ENCODE data around the gene MT3.

The MT3 gene

GRCh38 chr16:56561126-56561525, 28.2 kb upstream of the MT3 start:
- in situ Hi-C loops (cut with HindIII; ENCODE audit: low sequenced_read_pairs), result no loop called here
- no peak overlapping the region for H3K4me3 ChIP-seq (ENCODE audit: low read depth, low read length)
- no peak for DNase-seq (ENCODE audit: low read depth)
- TF ChIP-seq, protein P1, sequence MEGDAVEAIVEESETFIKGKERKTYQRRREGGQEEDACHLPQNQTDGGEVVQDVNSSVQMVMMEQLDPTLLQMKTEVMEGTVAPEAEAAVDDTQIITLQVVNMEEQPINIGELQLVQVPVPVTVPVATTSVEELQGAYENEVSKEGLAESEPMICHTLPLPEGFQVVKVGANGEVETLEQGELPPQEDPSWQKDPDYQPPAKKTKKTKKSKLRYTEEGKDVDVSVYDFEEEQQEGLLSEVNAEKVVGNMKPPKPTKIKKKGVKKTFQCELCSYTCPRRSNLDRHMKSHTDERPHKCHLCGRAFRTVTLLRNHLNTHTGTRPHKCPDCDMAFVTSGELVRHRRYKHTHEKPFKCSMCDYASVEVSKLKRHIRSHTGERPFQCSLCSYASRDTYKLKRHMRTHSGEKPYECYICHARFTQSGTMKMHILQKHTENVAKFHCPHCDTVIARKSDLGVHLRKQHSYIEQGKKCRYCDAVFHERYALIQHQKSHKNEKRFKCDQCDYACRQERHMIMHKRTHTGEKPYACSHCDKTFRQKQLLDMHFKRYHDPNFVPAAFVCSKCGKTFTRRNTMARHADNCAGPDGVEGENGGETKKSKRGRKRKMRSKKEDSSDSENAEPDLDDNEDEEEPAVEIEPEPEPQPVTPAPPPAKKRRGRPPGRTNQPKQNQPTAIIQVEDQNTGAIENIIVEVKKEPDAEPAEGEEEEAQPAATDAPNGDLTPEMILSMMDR (IDR thresholded peaks at IDR 0.05; ENCODE audit: low read depth, low read length, missing control alignments), result no peak

DNA sequence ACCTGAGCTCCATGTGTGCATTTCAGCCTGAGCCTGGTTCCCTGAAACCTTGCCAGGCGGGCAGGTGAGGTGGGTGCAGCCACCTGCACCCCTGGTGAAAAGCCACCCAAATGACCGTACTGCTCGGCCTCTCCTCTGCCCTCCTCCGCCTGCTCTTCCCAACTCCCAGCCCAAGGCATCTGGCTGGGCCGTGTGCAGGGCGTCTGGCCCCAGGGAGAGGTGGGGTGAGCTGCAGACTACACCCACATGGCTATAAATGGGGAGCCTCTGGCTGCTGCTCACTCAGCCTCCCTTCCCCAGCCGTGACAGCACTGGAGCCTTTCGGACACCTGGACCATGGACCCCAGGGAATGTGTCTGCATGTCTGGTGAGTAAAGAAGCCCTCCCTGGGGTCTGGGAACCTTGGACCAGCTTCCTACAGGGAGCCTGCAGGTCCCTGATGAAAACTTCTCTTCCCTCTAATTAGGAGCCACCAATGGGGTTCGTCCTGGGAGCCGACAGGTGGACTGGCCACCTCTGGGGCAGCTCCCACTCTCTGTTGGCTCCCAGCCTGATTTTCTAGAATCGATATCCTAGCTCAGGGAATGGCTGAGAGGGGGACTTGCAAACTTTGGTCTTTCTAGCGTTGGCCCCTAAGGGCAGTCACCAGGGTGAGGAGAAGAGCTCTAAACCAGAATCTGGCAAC, 24.4 kb upstream of the MT3 start, which contains the start of gene MT4:
Gene MT4, plus strand, starts transcription at position 281 of the 685 bp plus-strand sequence. Its CDS starts 56 bp downstream, at position 337.
- no peak within 1 kb of the TSS for H3K4me3 ChIP-seq (ENCODE audit: low read depth, low read length)
- in situ Hi-C loops (cut with HindIII; ENCODE audit: low sequenced_read_pairs), result no loop called here
- DNase-seq (ENCODE audit: low read depth), result no peak
- TF ChIP-seq, protein P1 (IDR thresholded peaks at IDR 0.05; ENCODE audit: low read depth, low read length, missing control alignments), result no peak

DNA sequence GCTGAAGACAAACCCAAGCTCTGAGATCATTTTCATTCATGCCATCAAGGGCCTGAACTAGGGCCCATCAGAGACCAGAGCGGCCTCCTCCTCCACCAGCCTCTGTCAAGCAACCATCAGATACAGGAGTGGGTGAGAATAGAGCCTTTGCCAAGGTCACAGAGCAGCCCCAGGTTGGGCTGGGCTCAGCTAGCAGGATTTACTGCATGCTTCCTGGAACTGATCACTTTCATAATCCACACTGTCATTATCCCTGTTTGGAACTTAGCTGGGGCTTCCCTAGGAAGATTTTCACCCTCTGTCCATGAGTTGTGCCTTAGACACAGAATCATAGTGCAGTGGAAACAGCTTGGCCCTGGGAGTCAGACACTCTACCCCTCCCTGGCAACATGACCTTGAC, 19.4 kb upstream of the MT3 start:
- in situ Hi-C loops (cut with HindIII; ENCODE audit: low sequenced_read_pairs), result no loop called here
- H3K4me3 ChIP-seq (ENCODE audit: low read depth, low read length), result no peak overlapping the region
- TF ChIP-seq, protein P1 (IDR thresholded peaks at IDR 0.05; ENCODE audit: low read depth, low read length, missing control alignments), result no peak
- no peak for DNase-seq (ENCODE audit: low read depth)

- no peak overlapping the region for H3K4me3 ChIP-seq (ENCODE audit: low read depth, low read length)
- TF ChIP-seq, protein P1 (IDR thresholded peaks at IDR 0.05; ENCODE audit: low read depth, low read length, missing control alignments), result no peak
- in situ Hi-C loops (cut with HindIII; ENCODE audit: low sequenced_read_pairs), result no loop called here
- no peak for DNase-seq (ENCODE audit: low read depth)
Measured at GRCh38 chr16:56571525-56571924, 17.8 kb upstream of the MT3 start.

GRCh38 chr16:56574625-56575024, 14.7 kb upstream of the MT3 start:
- in situ Hi-C loops (cut with HindIII; ENCODE audit: low sequenced_read_pairs), result no loop called here
- no peak for DNase-seq (ENCODE audit: low read depth)
- H3K4me3 ChIP-seq (ENCODE audit: low read depth, low read length), result no peak overlapping the region
- TF ChIP-seq, protein P1 (IDR thresholded peaks at IDR 0.05; ENCODE audit: low read depth, low read length, missing control alignments), result no peak

GRCh38 chr16:56576585-56577299, 12.6 kb upstream of the MT3 start:
- peak; percentile 11 for DNase-seq (ENCODE audit: low read depth)
- in situ Hi-C loops (cut with HindIII; ENCODE audit: low sequenced_read_pairs), result no loop called here
- H3K4me3 ChIP-seq (ENCODE audit: low read depth, low read length), result no peak overlapping the region
- TF ChIP-seq, protein P1 (IDR thresholded peaks at IDR 0.05; ENCODE audit: low read depth, low read length, missing control alignments), result peak; percentile 70

Measured in astrocyte of the cerebellum (primary cell).